Activated CD8-positive, alpha-beta T cell treated with anti-CD3 and anti-CD28 coated beads for 36 hours (primary cell): ENCODE results near the gene SACM1L. TPM values are rescaled to one million over a fixed set of nuclear protein-coding genes. Genes with fewer than 3 reads are reported as not detected.

Source experiments
- ATAC-seq: fragments of 200-7000 bp; cut with Tn5 transposase; one replicate; pipeline ENCODE4 v1.10.0; 2021; ENCODE audit warnings: mild to moderate bottlenecking, moderate library complexity
- CTCF ChIA-PET: fragments of 350-600 bp; sonication (Branson Sonifier 250); formaldehyde crosslinking; loops from one replicate; lab custom pipeline; 2021; ENCODE audit warnings: antibody characterized with exemption; lab: Charles Lee
- POLR2A ChIA-PET: fragments of 350-600 bp; sonication (Branson Sonifier 250); formaldehyde crosslinking; loops from one replicate; lab custom pipeline; 2021; ENCODE audit warnings: antibody characterized with exemption; lab: Charles Lee
- DNase-seq: peaks from one replicate; pipeline ENCODE4 v3.0.0-alpha.2; 2020
- H3K27ac Mint-ChIP-seq: one replicate; pipeline ENCODE4 v1.8.0; 2021; ENCODE audit warnings: mild to moderate bottlenecking, mixed read lengths
- H3K27me3 Mint-ChIP-seq: one replicate; pipeline ENCODE4 v1.8.0; 2021; ENCODE audit warnings: mixed read lengths
- H3K36me3 Mint-ChIP-seq: one replicate; pipeline ENCODE4 v1.8.0; 2021; ENCODE audit warnings: low read depth, mixed read lengths
- H3K4me1 Mint-ChIP-seq: one replicate; pipeline ENCODE4 v1.8.0; 2021; ENCODE audit warnings: low read depth, mixed read lengths
- H3K4me3 Mint-ChIP-seq: one replicate; pipeline ENCODE4 v1.8.0; 2021; ENCODE audit warnings: mild to moderate bottlenecking, moderate library complexity, mixed read lengths
- H3K9me3 Mint-ChIP-seq: one replicate; pipeline ENCODE4 v1.8.0; 2021; ENCODE audit warnings: mixed read lengths
- intact Hi-C: fragments of 100-400 bp; cut with micrococcal nuclease; formaldehyde crosslinking; loops from one replicate; pipeline ENCODE4 v1.10.0; 2022
- total RNA-seq, 2 experiments: library from RNA; stranded (reverse); gene quantifications; one replicate each; pipeline ENCODE4 v1.2.3, GENCODE V29; 2021
- TF ChIP-seq, protein P1 (sequence below): fragments of 200-600 bp; IDR thresholded peaks from one replicate; pipeline ENCODE4 v1.8.0; 2022; ENCODE audit warnings: antibody characterized with exemption, mild to moderate bottlenecking

Gene SACM1L
- total RNA-seq, 2 experiments from 2014 or later, result 52.6 to 56.0 TPM

- Mint-ChIP-seq H3K9me3 (peaks cover 4% of the 10 kb centered on the region), H3K27ac (no peak overlapping the region)
These were observed 82.1 kb downstream of the SACM1L start for GRCh38 chr3:45771166-45771775.

DNA sequence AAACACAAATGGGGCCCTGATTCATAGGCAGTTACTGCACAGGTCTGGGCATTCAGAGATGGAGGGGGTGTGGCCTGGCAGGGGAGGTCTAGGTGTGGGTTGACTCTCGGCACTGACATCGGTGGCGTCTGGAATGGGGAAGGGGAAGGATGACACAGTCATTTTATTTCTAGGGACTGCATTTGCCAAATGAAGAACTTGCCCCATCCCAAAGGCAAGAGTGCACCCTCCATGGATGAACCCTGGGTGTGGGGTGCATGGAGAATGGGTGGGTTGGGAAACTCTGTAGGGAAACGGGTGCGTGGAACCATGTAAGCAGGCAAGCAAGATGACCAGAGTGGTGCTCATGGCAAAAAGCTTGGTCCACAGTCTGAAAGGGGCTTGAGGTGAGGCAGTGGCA is 82.6 kb downstream of the SACM1L start:
- Mint-ChIP-seq H3K9me3 (peaks cover 4% of the 10 kb centered on the region), H3K36me3 (no peaks in the 10 kb centered on the region), H3K27me3 (peaks cover 13% of the 10 kb centered on the region), H3K27ac (no peak overlapping the region), H3K4me3 (no peak overlapping the region), H3K4me1 (peaks cover 13% of the 10 kb centered on the region)
- TF ChIP-seq, protein P1, sequence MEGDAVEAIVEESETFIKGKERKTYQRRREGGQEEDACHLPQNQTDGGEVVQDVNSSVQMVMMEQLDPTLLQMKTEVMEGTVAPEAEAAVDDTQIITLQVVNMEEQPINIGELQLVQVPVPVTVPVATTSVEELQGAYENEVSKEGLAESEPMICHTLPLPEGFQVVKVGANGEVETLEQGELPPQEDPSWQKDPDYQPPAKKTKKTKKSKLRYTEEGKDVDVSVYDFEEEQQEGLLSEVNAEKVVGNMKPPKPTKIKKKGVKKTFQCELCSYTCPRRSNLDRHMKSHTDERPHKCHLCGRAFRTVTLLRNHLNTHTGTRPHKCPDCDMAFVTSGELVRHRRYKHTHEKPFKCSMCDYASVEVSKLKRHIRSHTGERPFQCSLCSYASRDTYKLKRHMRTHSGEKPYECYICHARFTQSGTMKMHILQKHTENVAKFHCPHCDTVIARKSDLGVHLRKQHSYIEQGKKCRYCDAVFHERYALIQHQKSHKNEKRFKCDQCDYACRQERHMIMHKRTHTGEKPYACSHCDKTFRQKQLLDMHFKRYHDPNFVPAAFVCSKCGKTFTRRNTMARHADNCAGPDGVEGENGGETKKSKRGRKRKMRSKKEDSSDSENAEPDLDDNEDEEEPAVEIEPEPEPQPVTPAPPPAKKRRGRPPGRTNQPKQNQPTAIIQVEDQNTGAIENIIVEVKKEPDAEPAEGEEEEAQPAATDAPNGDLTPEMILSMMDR, result no peak
- ATAC-seq, result no peak
- no peak for DNase-seq
- POLR2A ChIA-PET, result interaction anchor here (0.5 kb wide), 1 partner anchor 53 kb away, joined by 3 read pairs; no protein-coding TSS in a partner anchor
- intact Hi-C loops, result no loop called here
- CTCF ChIA-PET, result no interaction called here

More at GRCh38 chr3:45771166-45771775, 82.1 kb downstream of the SACM1L start:
- POLR2A ChIA-PET, result interaction anchor here (0.5 kb wide), 1 partner anchor 53 kb away, joined by 3 read pairs; no protein-coding TSS in a partner anchor
- Mint-ChIP-seq H3K4me1 (peaks cover 13% of the 10 kb centered on the region), H3K27me3 (peaks cover 13% of the 10 kb centered on the region), H3K36me3 (no peaks in the 10 kb centered on the region), H3K4me3 (no peak overlapping the region)
- CTCF ChIA-PET, result interaction anchor here (1.8 kb wide), 1 partner anchor 9 kb away, joined by 5 read pairs; no protein-coding TSS in a partner anchor
- intact Hi-C loops, result no loop called here
- TF ChIP-seq, protein P1, result no peak
- DNase-seq (no peak), ATAC-seq (no peak)

- H3K9me3 Mint-ChIP-seq, result peaks cover 1% of the 10 kb centered on the region
- no peak overlapping the region for H3K4me3 Mint-ChIP-seq
- no peak overlapping the region for H3K27ac Mint-ChIP-seq
- CTCF ChIA-PET, result no interaction called here
- DNase-seq (peak; percentile 52), ATAC-seq (peak; percentile 83)
- intact Hi-C loops, result no loop called here
- peaks cover 13% of the 10 kb centered on the region for H3K4me1 Mint-ChIP-seq
- POLR2A ChIA-PET, result no interaction called here
- H3K27me3 Mint-ChIP-seq, result peaks cover 12% of the 10 kb centered on the region
- TF ChIP-seq, protein P1, result no peak
- no peaks in the 10 kb centered on the region for H3K36me3 Mint-ChIP-seq
These were observed 83.3 kb downstream of the SACM1L start for GRCh38 chr3:45772341-45773035.

- Mint-ChIP-seq H3K36me3 (no peaks in the 10 kb centered on the region), H3K4me1 (peaks cover 13% of the 10 kb centered on the region), H3K4me3 (no peak overlapping the region), H3K27me3 (peaks cover 9% of the 10 kb centered on the region), H3K9me3 (no peaks in the 10 kb centered on the region), H3K27ac (no peak overlapping the region)
- no peak for ATAC-seq
- TF ChIP-seq, protein P1, result no peak
- POLR2A ChIA-PET, result no interaction called here
- CTCF ChIA-PET, result no interaction called here
- intact Hi-C loops, result no loop called here
- DNase-seq, result no peak
These were observed 83.9 kb downstream of the SACM1L start for GRCh38 chr3:45773072-45773471.
